Measurements from ENCODE around the gene CMC1. TPM values are rescaled to one million over a fixed set of nuclear protein-coding genes. Genes with fewer than 3 reads are reported as not detected.
"Not testable (repeated sequence)": the region's sequence is repeated elsewhere in the genome, so short reads cannot be mapped to it uniquely, and the experiment has no call there.

Gene CMC1
- total RNA-seq, 1 experiment from 2014 or later = 16.5 TPM

- not testable (repeated sequence) for H2BK15ac ChIP-seq (ENCODE audit: low read depth, low read length); H3K56ac ChIP-seq (ENCODE audit: insufficient read length, low read depth, low read length); H3T11ph ChIP-seq (ENCODE audit: low read length); H3K14ac ChIP-seq (ENCODE audit: insufficient read depth, low read length); H3K27ac Mint-ChIP-seq; H3K4me3 Mint-ChIP-seq; H4K8ac ChIP-seq (replicated peaks; ENCODE audit: insufficient read length, low read depth, low read length); H4K91ac ChIP-seq (ENCODE audit: insufficient read length, low read depth, low read length); H2AK5ac ChIP-seq (ENCODE audit: insufficient read length, low read length); H3K4ac ChIP-seq (ENCODE audit: low read depth, low read length); H2BK12ac ChIP-seq (ENCODE audit: insufficient read length, low read depth, low read length); DNase-seq; H3K23me2 ChIP-seq (ENCODE audit: insufficient read length, low read depth, low read length, poor library complexity, severe bottlenecking); H3K9me3 ChIP-seq (ENCODE audit: control insufficient read depth, low read depth, low read length); H3K27me3 ChIP-seq (ENCODE audit: insufficient read depth, low read length); H3K23ac ChIP-seq (ENCODE audit: insufficient read length, low read depth, low read length); H3K79me2 ChIP-seq (ENCODE audit: insufficient read depth, low read length); H2BK5ac ChIP-seq (ENCODE audit: insufficient read length, low read length); H3K4me1 ChIP-seq (ENCODE audit: insufficient read depth, low read length); H2AFZ ChIP-seq (ENCODE audit: low read length); H3K9ac ChIP-seq (ENCODE audit: extremely low read depth, insufficient read length, low read length); H3K4me2 ChIP-seq (ENCODE audit: insufficient read depth, insufficient read length, low read length); H3K4me1 Mint-ChIP-seq; H3K9me3 Mint-ChIP-seq; H4K5ac ChIP-seq (ENCODE audit: insufficient read length, low read depth, low read length); H3K36me3 Mint-ChIP-seq (ENCODE audit: insufficient read depth in 1 of 3, low read depth in 3 of 3); H3K79me1 ChIP-seq (ENCODE audit: insufficient read depth, low read depth, low read length, poor library complexity, severe bottlenecking); H3K27ac ChIP-seq (ENCODE audit: insufficient read length, low read depth, low read length); H4K20me1 ChIP-seq (ENCODE audit: control insufficient read depth, insufficient read depth, insufficient read length); H3K18ac ChIP-seq (ENCODE audit: insufficient read length, low read depth, low read length); H2BK120ac ChIP-seq (ENCODE audit: low read depth, low read length, poor library complexity, severe bottlenecking); H2BK20ac ChIP-seq (ENCODE audit: low read depth, low read length, poor library complexity, severe bottlenecking); H3K27me3 Mint-ChIP-seq (ENCODE audit: low read depth)
- no CpG with 5 or more reads among the region's 47 CpGs for WGBS (ENCODE audit: extremely low coverage, insufficient read length, low lambda C conversion rate)
Observed at GRCh38 chr3:28200366-28200848, 41.0 kb upstream of the CMC1 start.

Data from H9 (cell line).